ENCODE data around the gene PRAMEF14. TPM values are rescaled to one million over a fixed set of nuclear protein-coding genes. Genes with fewer than 3 reads are reported as not detected.
"Not testable (repeated sequence)": the region's sequence is repeated elsewhere in the genome, so short reads cannot be mapped to it uniquely, and the experiment has no call there.

The PRAMEF14 gene
- not detected for total RNA-seq

GRCh38 chr1:13347034-13347433, at the start of gene PRAMEF14:
Gene PRAMEF14 (minus strand): TSS chr1:13347134. CDS start chr1:13345314, 1,820 bp downstream.
- not testable (repeated sequence) for H3K9me3 ChIP-seq; DNase-seq (ENCODE audit: low spot score in 2 of 2); H3K4me3 ChIP-seq; H3K36me3 ChIP-seq; H3K27me3 ChIP-seq; H3K4me1 ChIP-seq; H3K27ac ChIP-seq
- 80 to 88% methylated on average over 7 of the region's 7 CpGs for WGBS, 2 donors

- DNase-seq (ENCODE audit: low spot score in 2 of 2); H3K36me3 ChIP-seq; H3K4me3 ChIP-seq; H3K27ac ChIP-seq; H3K4me1 ChIP-seq; H3K27me3 ChIP-seq; H3K9me3 ChIP-seq: not testable (repeated sequence)
- 94 to 97% methylated on average over 22 of the region's 22 CpGs for WGBS, 2 donors
Measured at GRCh38 chr1:13395311-13395710, 48.4 kb upstream of the PRAMEF14 start.

- WGBS, 2 donors = 92 to 97% methylated on average over 21 to 30 of the region's 32 CpGs
- H3K9me3 ChIP-seq = not testable (repeated sequence)
Measured at GRCh38 chr1:13394761-13395160, 47.8 kb upstream of the PRAMEF14 start.

GRCh38 chr1:13393004-13393403, 46.1 kb upstream of the PRAMEF14 start:
- H3K27me3 ChIP-seq; H3K4me1 ChIP-seq; H3K9me3 ChIP-seq; H3K27ac ChIP-seq; H3K4me3 ChIP-seq; DNase-seq (ENCODE audit: low spot score in 2 of 2); H3K36me3 ChIP-seq: not testable (repeated sequence)
- WGBS, 2 donors = 82 to 85% methylated on average over 7 of the region's 7 CpGs

More at GRCh38 chr1:13394761-13395160, 47.8 kb upstream of the PRAMEF14 start:
- H3K36me3 ChIP-seq; H3K27me3 ChIP-seq; H3K4me1 ChIP-seq; H3K27ac ChIP-seq; DNase-seq (ENCODE audit: low spot score in 2 of 2); H3K4me3 ChIP-seq: not testable (repeated sequence)

GRCh38 chr1:13389332-13389731, 42.4 kb upstream of the PRAMEF14 start, which contains the start of gene PRAMEF17:
Gene PRAMEF17 (plus strand): TSS chr1:13389632. CDS start chr1:13389658, 26 bp downstream.
- H3K36me3 ChIP-seq; H3K27me3 ChIP-seq; H3K9me3 ChIP-seq; H3K4me1 ChIP-seq; H3K27ac ChIP-seq; H3K4me3 ChIP-seq; DNase-seq (ENCODE audit: low spot score in 2 of 2): not testable (repeated sequence)

GRCh38 chr1:13380380-13380779, 33.4 kb upstream of the PRAMEF14 start:
- WGBS, 2 donors = 77 to 91% methylated on average over 3 of the region's 3 CpGs
- not testable (repeated sequence) for H3K27ac ChIP-seq; H3K9me3 ChIP-seq; H3K36me3 ChIP-seq; H3K4me3 ChIP-seq; DNase-seq (ENCODE audit: low spot score in 2 of 2); H3K4me1 ChIP-seq; H3K27me3 ChIP-seq

GRCh38 chr1:13378983-13379382, 32.0 kb upstream of the PRAMEF14 start:
- DNase-seq (ENCODE audit: low spot score in 2 of 2); H3K27me3 ChIP-seq; H3K36me3 ChIP-seq; H3K27ac ChIP-seq; H3K4me3 ChIP-seq; H3K9me3 ChIP-seq; H3K4me1 ChIP-seq: not testable (repeated sequence)
- 79 to 81% methylated on average over 3 of the region's 3 CpGs for WGBS, 2 donors

- WGBS, 2 donors = 75 to 85% methylated on average over 4 of the region's 4 CpGs
- H3K9me3 ChIP-seq; H3K4me1 ChIP-seq; H3K27ac ChIP-seq; DNase-seq (ENCODE audit: low spot score in 2 of 2); H3K36me3 ChIP-seq; H3K4me3 ChIP-seq; H3K27me3 ChIP-seq: not testable (repeated sequence)
Measured at GRCh38 chr1:13368544-13368943, 21.6 kb upstream of the PRAMEF14 start.

GRCh38 chr1:13366536-13366935, 19.6 kb upstream of the PRAMEF14 start:
- H3K9me3 ChIP-seq; H3K36me3 ChIP-seq; H3K4me3 ChIP-seq; H3K4me1 ChIP-seq; H3K27me3 ChIP-seq; H3K27ac ChIP-seq; DNase-seq (ENCODE audit: low spot score in 2 of 2): not testable (repeated sequence)
- WGBS, 2 donors = 89 to 91% methylated on average over 3 of the region's 3 CpGs

- not testable (repeated sequence) for H3K4me1 ChIP-seq; H3K9me3 ChIP-seq; H3K36me3 ChIP-seq; DNase-seq (ENCODE audit: low spot score in 2 of 2); H3K27me3 ChIP-seq; H3K4me3 ChIP-seq; H3K27ac ChIP-seq
- WGBS, 2 donors = 76 to 80% methylated on average over 2 to 3 of the region's 4 CpGs
Measured at GRCh38 chr1:13364928-13365327, 18.0 kb upstream of the PRAMEF14 start.

- not testable (repeated sequence) for DNase-seq (ENCODE audit: low spot score in 2 of 2); H3K27ac ChIP-seq; H3K9me3 ChIP-seq; H3K4me3 ChIP-seq; H3K36me3 ChIP-seq; H3K4me1 ChIP-seq; H3K27me3 ChIP-seq
- 70% methylated on average over 2 of the region's 7 CpGs; no CpG with 5 or more reads in 1 of the 2 donors for WGBS, 2 donors
Measured at GRCh38 chr1:13362364-13362763, 15.4 kb upstream of the PRAMEF14 start.

All from tibial nerve (tissue), 4 donors.